ENCODE results near the gene PEPD. TPM values are rescaled to one million over a fixed set of nuclear protein-coding genes. Genes with fewer than 3 reads are reported as not detected.
"Not testable (repeated sequence)": the region's sequence is repeated elsewhere in the genome, so short reads cannot be mapped to it uniquely, and the experiment has no call there.

Gene PEPD
- polyA plus RNA-seq, 2 donors: 26.8 to 38.6 TPM

- H3K4me1 ChIP-seq (ENCODE audit: control insufficient read depth in 2 of 2, insufficient read depth in 2 of 2, low read length in 1 of 2): no peaks in the 10 kb centered on the region
- 93 to 95% methylated on average over 10 of the region's 10 CpGs for WGBS, 2 donors
- H3K36me3 ChIP-seq (ENCODE audit: control insufficient read depth in 2 of 2, insufficient read depth in 2 of 2, low read length in 1 of 2): peaks cover 0 to 31% of the 10 kb centered on the region in 2 donors
Observed at GRCh38 chr19:33498391-33499000, 23.1 kb downstream of the PEPD start.

GRCh38 chr19:33497778-33498175 lies 23.8 kb downstream of the PEPD start:
- H3K27me3 ChIP-seq (ENCODE audit: control insufficient read depth in 1 of 2, insufficient read depth in 2 of 2, low read length in 2 of 2): no peaks in the 10 kb centered on the region
- H3K4me1 ChIP-seq (ENCODE audit: control insufficient read depth in 2 of 2, insufficient read depth in 2 of 2, low read length in 1 of 2): no peaks in the 10 kb centered on the region
- no peak overlapping the region for H3K4me3 ChIP-seq (ENCODE audit: low read depth in 1 of 2, low read length in 2 of 2)
- H3K27ac ChIP-seq (ENCODE audit: low read depth in 2 of 2, low read length in 1 of 2): no peak overlapping the region
- WGBS, 2 donors: 94 to 97% methylated on average over 12 of the region's 12 CpGs
- peaks cover 0 to 29% of the 10 kb centered on the region in 2 donors for H3K36me3 ChIP-seq (ENCODE audit: control insufficient read depth in 2 of 2, insufficient read depth in 2 of 2, low read length in 1 of 2)
- no peaks in the 10 kb centered on the region for H3K9me3 ChIP-seq (ENCODE audit: control insufficient read depth in 2 of 2, insufficient read depth in 1 of 2, low read depth in 1 of 2, low read length in 1 of 2)

More at GRCh38 chr19:33498391-33499000, 23.1 kb downstream of the PEPD start:
- no peaks in the 10 kb centered on the region for H3K27me3 ChIP-seq (ENCODE audit: control insufficient read depth in 1 of 2, insufficient read depth in 2 of 2, low read length in 2 of 2)
- H3K9me3 ChIP-seq (ENCODE audit: control insufficient read depth in 2 of 2, insufficient read depth in 1 of 2, low read depth in 1 of 2, low read length in 1 of 2): no peaks in the 10 kb centered on the region
- no peak overlapping the region for H3K27ac ChIP-seq (ENCODE audit: low read depth in 2 of 2, low read length in 1 of 2)
- H3K4me3 ChIP-seq (ENCODE audit: low read depth in 1 of 2, low read length in 2 of 2): no peak overlapping the region

GRCh38 chr19:33497131-33497777 lies 24.3 kb downstream of the PEPD start:
- Histone ChIP-seq H3K36me3 (ENCODE audit: control insufficient read depth in 2 of 2, insufficient read depth in 2 of 2, low read length in 1 of 2) (peaks cover 0 to 29% of the 10 kb centered on the region in 2 donors), H3K27ac (ENCODE audit: low read depth in 2 of 2, low read length in 1 of 2) (no peak overlapping the region), H3K27me3 (ENCODE audit: control insufficient read depth in 1 of 2, insufficient read depth in 2 of 2, low read length in 2 of 2) (no peaks in the 10 kb centered on the region), H3K9me3 (ENCODE audit: control insufficient read depth in 2 of 2, insufficient read depth in 1 of 2, low read depth in 1 of 2, low read length in 1 of 2) (no peaks in the 10 kb centered on the region), H3K4me1 (ENCODE audit: control insufficient read depth in 2 of 2, insufficient read depth in 2 of 2, low read length in 1 of 2) (no peaks in the 10 kb centered on the region), H3K4me3 (ENCODE audit: low read depth in 1 of 2, low read length in 2 of 2) (no peak overlapping the region)
- WGBS, 2 donors: 88 to 92% methylated on average over 15 of the region's 15 CpGs

- Histone ChIP-seq H3K36me3 (ENCODE audit: control insufficient read depth in 2 of 2, insufficient read depth in 2 of 2, low read length in 1 of 2) (peaks cover 0 to 29% of the 10 kb centered on the region in 2 donors), H3K9me3 (ENCODE audit: control insufficient read depth in 2 of 2, insufficient read depth in 1 of 2, low read depth in 1 of 2, low read length in 1 of 2) (no peaks in the 10 kb centered on the region), H3K4me1 (ENCODE audit: control insufficient read depth in 2 of 2, insufficient read depth in 2 of 2, low read length in 1 of 2) (no peaks in the 10 kb centered on the region), H3K27me3 (ENCODE audit: control insufficient read depth in 1 of 2, insufficient read depth in 2 of 2, low read length in 2 of 2) (no peaks in the 10 kb centered on the region), H3K27ac (ENCODE audit: low read depth in 2 of 2, low read length in 1 of 2) (no peak overlapping the region), H3K4me3 (ENCODE audit: low read depth in 1 of 2, low read length in 2 of 2) (no peak overlapping the region)
- 86 to 91% methylated on average over 29 of the region's 29 CpGs for WGBS, 2 donors
Observed at GRCh38 chr19:33496038-33496895, 25.3 kb downstream of the PEPD start.

- Histone ChIP-seq H3K27ac (ENCODE audit: low read depth in 2 of 2, low read length in 1 of 2) (no peak overlapping the region), H3K27me3 (ENCODE audit: control insufficient read depth in 1 of 2, insufficient read depth in 2 of 2, low read length in 2 of 2) (no peaks in the 10 kb centered on the region), H3K4me3 (ENCODE audit: low read depth in 1 of 2, low read length in 2 of 2) (no peak overlapping the region), H3K36me3 (ENCODE audit: control insufficient read depth in 2 of 2, insufficient read depth in 2 of 2, low read length in 1 of 2) (peaks cover 0 to 8% of the 10 kb centered on the region in 2 donors), H3K9me3 (ENCODE audit: control insufficient read depth in 2 of 2, insufficient read depth in 1 of 2, low read depth in 1 of 2, low read length in 1 of 2) (no peaks in the 10 kb centered on the region), H3K4me1 (ENCODE audit: control insufficient read depth in 2 of 2, insufficient read depth in 2 of 2, low read length in 1 of 2) (no peaks in the 10 kb centered on the region)
- 87 to 90% methylated on average over 14 of the region's 14 CpGs for WGBS, 2 donors
Observed at GRCh38 chr19:33493401-33494275, 28.0 kb downstream of the PEPD start.

- H3K4me3 ChIP-seq (ENCODE audit: low read depth in 1 of 2, low read length in 2 of 2): no peak overlapping the region
- WGBS, 2 donors: 86 to 89% methylated on average over 8 of the region's 8 CpGs
- H3K27ac ChIP-seq (ENCODE audit: low read depth in 2 of 2, low read length in 1 of 2): no peak overlapping the region
- H3K9me3 ChIP-seq (ENCODE audit: control insufficient read depth in 2 of 2, insufficient read depth in 1 of 2, low read depth in 1 of 2, low read length in 1 of 2): no peaks in the 10 kb centered on the region
- no peaks in the 10 kb centered on the region for H3K27me3 ChIP-seq (ENCODE audit: control insufficient read depth in 1 of 2, insufficient read depth in 2 of 2, low read length in 2 of 2)
- peaks cover 0 to 13% of the 10 kb centered on the region in 2 donors for H3K36me3 ChIP-seq (ENCODE audit: control insufficient read depth in 2 of 2, insufficient read depth in 2 of 2, low read length in 1 of 2)
- H3K4me1 ChIP-seq (ENCODE audit: control insufficient read depth in 2 of 2, insufficient read depth in 2 of 2, low read length in 1 of 2): no peaks in the 10 kb centered on the region
Observed at GRCh38 chr19:33492951-33493350, 28.6 kb downstream of the PEPD start.

GRCh38 chr19:33492090-33492489 lies 29.5 kb downstream of the PEPD start:
- WGBS, 2 donors: 88 to 98% methylated on average over 7 of the region's 7 CpGs
- H3K36me3 ChIP-seq (ENCODE audit: control insufficient read depth in 2 of 2, insufficient read depth in 2 of 2, low read length in 1 of 2): peaks cover 0 to 7% of the 10 kb centered on the region in 2 donors

DNA sequence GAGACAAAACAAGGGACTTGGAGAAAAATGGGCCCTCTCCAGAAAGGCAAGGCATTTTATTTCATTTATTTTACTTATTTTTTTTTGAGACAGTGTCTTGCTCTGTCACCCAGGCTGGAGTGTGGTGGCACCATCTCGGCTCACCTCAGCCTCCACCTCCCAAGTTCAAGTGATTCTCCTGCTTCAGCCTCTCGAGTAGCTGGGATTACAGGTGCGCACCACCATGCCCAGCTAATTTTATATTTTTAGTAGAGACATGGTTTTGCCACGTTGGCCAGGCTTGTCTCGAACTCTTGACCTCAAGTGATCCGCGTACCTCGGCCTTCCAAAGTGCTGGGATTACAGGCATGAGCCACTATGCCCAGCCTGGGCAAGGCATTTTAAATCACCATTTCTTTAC lies 31.0 kb downstream of the PEPD start:
- H3K9me3 ChIP-seq (ENCODE audit: control insufficient read depth in 2 of 2, insufficient read depth in 1 of 2, low read depth in 1 of 2, low read length in 1 of 2); H3K4me3 ChIP-seq (ENCODE audit: low read depth in 1 of 2, low read length in 2 of 2); H3K27ac ChIP-seq (ENCODE audit: low read depth in 2 of 2, low read length in 1 of 2); H3K4me1 ChIP-seq (ENCODE audit: control insufficient read depth in 2 of 2, insufficient read depth in 2 of 2, low read length in 1 of 2); H3K27me3 ChIP-seq (ENCODE audit: control insufficient read depth in 1 of 2, insufficient read depth in 2 of 2, low read length in 2 of 2): not testable (repeated sequence)
- peaks cover 0 to 12% of the 10 kb centered on the region in 2 donors for H3K36me3 ChIP-seq (ENCODE audit: control insufficient read depth in 2 of 2, insufficient read depth in 2 of 2, low read length in 1 of 2)
- 93 to 96% methylated on average over 8 of the region's 8 CpGs for WGBS, 2 donors

More at GRCh38 chr19:33492090-33492489, 29.5 kb downstream of the PEPD start:
- no peak overlapping the region for H3K4me3 ChIP-seq (ENCODE audit: low read depth in 1 of 2, low read length in 2 of 2)
- H3K27me3 ChIP-seq (ENCODE audit: control insufficient read depth in 1 of 2, insufficient read depth in 2 of 2, low read length in 2 of 2): no peaks in the 10 kb centered on the region
- no peaks in the 10 kb centered on the region for H3K9me3 ChIP-seq (ENCODE audit: control insufficient read depth in 2 of 2, insufficient read depth in 1 of 2, low read depth in 1 of 2, low read length in 1 of 2)
- H3K4me1 ChIP-seq (ENCODE audit: control insufficient read depth in 2 of 2, insufficient read depth in 2 of 2, low read length in 1 of 2): no peaks in the 10 kb centered on the region
- no peak overlapping the region for H3K27ac ChIP-seq (ENCODE audit: low read depth in 2 of 2, low read length in 1 of 2)

DNA sequence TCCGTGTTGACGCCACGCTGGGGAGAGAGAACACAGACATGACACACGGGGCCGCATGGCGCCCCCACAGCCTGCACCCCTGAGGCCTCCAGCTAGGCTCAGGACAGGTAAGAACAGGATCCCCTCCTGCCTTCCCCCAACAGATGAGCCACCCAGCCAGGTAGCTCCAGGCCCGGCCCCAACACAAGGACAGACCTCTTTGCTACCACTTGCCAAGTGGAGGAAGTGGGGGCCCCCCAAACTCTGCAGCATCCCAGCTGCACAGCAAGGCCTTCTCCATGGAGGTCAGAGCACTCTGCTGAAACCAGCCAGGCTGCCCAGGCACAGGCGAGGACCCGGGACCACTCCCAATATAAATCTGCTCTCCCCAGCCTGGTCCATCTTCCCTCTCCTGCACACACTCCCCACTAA lies 31.5 kb downstream of the PEPD start:
- 84 to 89% methylated on average over 9 of the region's 9 CpGs for WGBS, 2 donors
- Histone ChIP-seq H3K4me3 (ENCODE audit: low read depth in 1 of 2, low read length in 2 of 2) (no peak overlapping the region), H3K4me1 (ENCODE audit: control insufficient read depth in 2 of 2, insufficient read depth in 2 of 2, low read length in 1 of 2) (peaks cover 0 to 3% of the 10 kb centered on the region in 2 donors), H3K27ac (ENCODE audit: low read depth in 2 of 2, low read length in 1 of 2) (no peak overlapping the region), H3K27me3 (ENCODE audit: control insufficient read depth in 1 of 2, insufficient read depth in 2 of 2, low read length in 2 of 2) (no peaks in the 10 kb centered on the region), H3K9me3 (ENCODE audit: control insufficient read depth in 2 of 2, insufficient read depth in 1 of 2, low read depth in 1 of 2, low read length in 1 of 2) (no peaks in the 10 kb centered on the region), H3K36me3 (ENCODE audit: control insufficient read depth in 2 of 2, insufficient read depth in 2 of 2, low read length in 1 of 2) (peaks cover 0 to 12% of the 10 kb centered on the region in 2 donors)
